Peyer's patch (tissue), 4 donors: ENCODE data around the gene PPP3R1. TPM values are rescaled to one million over a fixed set of nuclear protein-coding genes. Genes with fewer than 3 reads are reported as not detected.

Experiments
- DNase-seq, 3 donors: peaks; one replicate each; pipeline ENCODE4 v3.0.0-alpha.2; 2017 to 2019
- H3K27ac ChIP-seq, 4 donors: fragments of 200-600 bp; sonication (generic); one replicate each; pipeline ENCODE4 v1.5.1; 2016 to 2019
- H3K27me3 ChIP-seq, 2 donors: fragments of 200-600 bp; sonication (generic); one replicate each; pipeline ENCODE4 v1.5.1; 2019
- H3K36me3 ChIP-seq, 3 donors: fragments of 200-600 bp; sonication (generic); one replicate each; pipeline ENCODE4 v1.5.1; 2016 to 2019
- H3K4me1 ChIP-seq, 4 donors: fragments of 200-600 bp; sonication (generic); one replicate each; pipeline ENCODE4 v1.5.1; 2016 to 2019
- H3K4me3 ChIP-seq, 4 donors: fragments of 200-600 bp; sonication (generic); 1 replicate in 3 of 4; 2 replicates in 1 of 4; pipeline ENCODE4 v1.5.1; 2016 to 2019; ENCODE audit warnings: mild to moderate bottlenecking in 1 of 4
- H3K9me3 ChIP-seq, 4 donors: fragments of 200-600 bp; sonication (generic); one replicate each; pipeline ENCODE4 v1.5.1; 2016 to 2019; ENCODE audit warnings: mild to moderate bottlenecking in 1 of 4
- CTCF ChIP-seq, 6 experiments: fragments of 450-650 bp in 4 of 6; fragments of 200-600 bp in 2 of 6; sonication (generic) in 1 of 6; IDR thresholded peaks; one replicate each; pipeline ENCODE4 v1.5.1; 2017 to 2019; ENCODE audit warnings: antibody characterized with exemption in 6 of 6, mild to moderate bottlenecking in 3 of 6, moderate library complexity in 1 of 6
- POLR2A ChIP-seq, 2 donors: fragments of 450-650 bp; IDR thresholded peaks; one replicate each; pipeline ENCODE4 v1.5.1; 2017; ENCODE audit warnings: antibody characterized with exemption in 2 of 2, mild to moderate bottlenecking in 2 of 2, moderate library complexity in 2 of 2
- total RNA-seq, 4 donors: library from RNA; depleted of rRNA; stranded (reverse); fragments of >200 nt; gene quantifications; one replicate each; pipeline ENCODE4 v1.1.0, GENCODE V29; 2016

The PPP3R1 gene
- total RNA-seq, 4 donors from 2014 or later, result 18.5 to 33.8 (median 25.4) TPM

GRCh38 chr2:68293024-68293423, 40.7 kb upstream of the PPP3R1 start:
- Histone ChIP-seq H3K4me3 (no peak overlapping the region), H3K4me1 (no peaks in the 10 kb centered on the region), H3K27ac (no peak overlapping the region), H3K27me3 (no peaks in the 10 kb centered on the region), H3K36me3 (no peaks in the 10 kb centered on the region), H3K9me3 (no peaks in the 10 kb centered on the region)
- DNase-seq, result no peak
- TF ChIP-seq POLR2A (IDR thresholded peaks at IDR 0.05) (no peak), CTCF (IDR thresholded peaks at IDR 0.05) (no peak)

DNA sequence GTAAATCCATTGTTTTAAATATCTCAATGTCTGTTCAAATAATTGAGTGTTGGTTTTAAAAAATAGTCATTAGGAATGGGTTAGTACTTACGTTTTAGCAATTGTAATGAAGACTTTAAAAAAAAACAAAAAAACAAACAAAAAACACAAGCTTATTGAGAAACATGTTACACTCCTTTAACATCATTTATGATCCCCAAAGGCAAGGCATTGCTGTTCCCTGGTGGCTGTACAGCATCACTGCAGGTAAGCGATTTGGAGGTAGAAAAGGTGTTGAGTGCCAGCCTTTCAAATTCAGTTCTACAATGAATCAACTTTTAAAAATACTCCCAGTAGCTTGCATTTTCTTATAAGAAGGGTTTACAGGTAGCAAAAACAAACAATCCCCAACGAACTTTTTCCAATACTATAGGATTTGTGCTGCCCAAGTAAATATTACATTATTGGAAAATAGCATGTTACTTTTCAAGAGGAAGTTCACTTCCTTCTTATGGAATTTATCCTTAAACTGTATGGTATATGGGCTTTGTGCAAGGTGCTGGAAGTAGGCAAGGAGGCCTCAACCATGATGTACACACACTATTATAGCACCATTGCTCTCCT, 39.9 kb upstream of the PPP3R1 start:
- Histone ChIP-seq H3K27me3 (no peaks in the 10 kb centered on the region), H3K9me3 (no peaks in the 10 kb centered on the region), H3K36me3 (no peaks in the 10 kb centered on the region), H3K4me1 (no peaks in the 10 kb centered on the region), H3K27ac (no peak overlapping the region), H3K4me3 (no peak overlapping the region)
- TF ChIP-seq CTCF (IDR thresholded peaks at IDR 0.05) (peak; percentile 36 to 69 (median 57)), POLR2A (IDR thresholded peaks at IDR 0.05) (no peak)
- no peak for DNase-seq

DNA sequence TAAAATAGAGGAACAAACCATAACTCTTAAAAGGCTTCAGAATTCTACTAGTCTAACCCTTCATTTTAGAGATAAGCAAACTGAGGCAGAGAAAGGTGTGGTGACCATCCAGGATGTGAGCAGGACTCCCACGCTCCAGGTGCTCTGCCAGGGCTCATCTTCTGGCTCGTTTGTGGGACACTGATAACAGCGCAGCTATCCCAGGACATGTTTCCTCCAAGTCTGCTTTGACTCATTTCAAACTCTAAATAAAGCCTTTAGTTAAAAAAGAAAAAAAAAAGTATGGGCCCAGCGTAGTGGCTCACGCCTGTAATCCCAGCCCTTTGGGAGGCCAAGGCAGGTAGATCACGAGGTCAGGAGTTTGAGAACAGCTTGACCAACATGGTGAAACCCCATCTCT, 39.0 kb upstream of the PPP3R1 start:
- no peak for TF ChIP-seq POLR2A (IDR thresholded peaks at IDR 0.05)
- no peak for TF ChIP-seq CTCF (IDR thresholded peaks at IDR 0.05)
- no peak for DNase-seq
- Histone ChIP-seq H3K4me3 (no peak overlapping the region), H3K27ac (no peak overlapping the region), H3K36me3 (no peaks in the 10 kb centered on the region), H3K27me3 (no peaks in the 10 kb centered on the region), H3K9me3 (no peaks in the 10 kb centered on the region), H3K4me1 (no peaks in the 10 kb centered on the region)

- DNase-seq, result no peak
- Histone ChIP-seq H3K36me3 (no peaks in the 10 kb centered on the region), H3K27ac (no peak overlapping the region), H3K4me3 (no peak overlapping the region), H3K27me3 (no peaks in the 10 kb centered on the region), H3K9me3 (no peaks in the 10 kb centered on the region), H3K4me1 (no peaks in the 10 kb centered on the region)
- no peak for TF ChIP-seq POLR2A (IDR thresholded peaks at IDR 0.05)
- TF ChIP-seq CTCF (IDR thresholded peaks at IDR 0.05), result no peak
Measured at GRCh38 chr2:68290901-68291300, 38.6 kb upstream of the PPP3R1 start.

- no peak for DNase-seq
- Histone ChIP-seq H3K36me3 (no peaks in the 10 kb centered on the region), H3K27me3 (no peaks in the 10 kb centered on the region)
Measured at GRCh38 chr2:68287580-68288441, 35.5 kb upstream of the PPP3R1 start.

More at GRCh38 chr2:68287580-68288441, 35.5 kb upstream of the PPP3R1 start:
- no peak overlapping the region for H3K4me3 ChIP-seq
- H3K9me3 ChIP-seq, result no peaks in the 10 kb centered on the region
- TF ChIP-seq POLR2A (IDR thresholded peaks at IDR 0.05), result no peak
- TF ChIP-seq CTCF (IDR thresholded peaks at IDR 0.05), result no peak
- no peak overlapping the region for H3K27ac ChIP-seq
- H3K4me1 ChIP-seq, result no peaks in the 10 kb centered on the region
